GM12878 (cell line): ENCODE results near the gene DLG2. TPM values are rescaled to one million over a fixed set of nuclear protein-coding genes. Genes with fewer than 3 reads are reported as not detected.

Experiments
- ATAC-seq: fragments of 200-7000 bp; cut with Tn5 transposase; 3 replicates; pipeline ENCODE4 v1.9.1; 2020; ENCODE audit warnings: mild to moderate bottlenecking, moderate library complexity
- BruUV-seq: library from RNA; stranded (reverse); fragments of 400-500 nt; replicated peaks from 2 replicates; lab custom pipeline; 2021; lab: Mats Ljungman, UMichigan
- CTCF ChIA-PET: fragments of 300-600 bp; sonication (Branson Sonifier 250); formaldehyde crosslinking; extraction: SDS; loops from one replicate; lab custom pipeline; 2021; ENCODE audit warnings: inconsistent platforms; lab: Yijun Ruan, JAX
- POLR2A ChIA-PET: fragments of 350-600 bp; formaldehyde crosslinking; extraction: SDS; loops from one replicate; lab custom pipeline; 2021; ENCODE audit warnings: inconsistent platforms; lab: Charles Lee
- RAD21 ChIA-PET: fragments of 300-600 bp; sonication (Branson Sonifier 250); formaldehyde crosslinking; loops from one replicate; lab custom pipeline; 2023; ENCODE audit warnings: antibody characterized with exemption; ENCODE audit not compliant: unreplicated experiment; lab: Charles Lee
- SMC1A ChIA-PET: fragments of 300-600 bp; sonication (Branson Sonifier 250); formaldehyde crosslinking; loops from one replicate; lab custom pipeline; 2023; ENCODE audit not compliant: unreplicated experiment, uncharacterized antibody; lab: Charles Lee
- DNase-seq: peaks from one replicate; pipeline ENCODE4 v3.0.0-alpha.2; 2011; ENCODE audit warnings: low read depth, low spot score
- FAIRE-seq: peaks from 3 replicates; lab custom pipeline; 2011; peaks lifted over from hg19 to GRCh38; lab: Jason Lieb, UNC
- H2AFZ ChIP-seq: 2 replicates; pipeline ENCODE4 v1.6.0; 2011; ENCODE audit warnings: low read depth, low read length, control low read depth; ENCODE audit not compliant: control insufficient read depth
- H3K27ac ChIP-seq: 2 replicates; pipeline ENCODE4 v1.5.1; 2011; ENCODE audit warnings: control low read depth; ENCODE audit not compliant: control insufficient read depth, insufficient read depth
- H3K27me3 ChIP-seq, 2 experiments: replicated peaks in 1 of 2; 2 replicates each; pipeline versions ENCODE4 v1.6.0 to v1.6.1; 2011; ENCODE audit warnings: low read length in 1 of 2; ENCODE audit not compliant: control insufficient read depth in 2 of 2, insufficient read depth in 2 of 2
- H3K36me3 ChIP-seq, 2 experiments: 2 replicates each; pipeline ENCODE4 v1.5.1; 2011; ENCODE audit warnings: low read length in 1 of 2; ENCODE audit not compliant: control insufficient read depth in 2 of 2, insufficient read depth in 2 of 2
- H3K4me1 ChIP-seq: 2 replicates; pipeline ENCODE4 v1.6.1; 2011; ENCODE audit warnings: mild to moderate bottlenecking, low read length, moderate library complexity, mixed read lengths; ENCODE audit not compliant: control insufficient read depth, insufficient read depth
- H3K4me2 ChIP-seq: 2 replicates; pipeline ENCODE4 v1.6.0; 2011; ENCODE audit warnings: control low read depth; ENCODE audit not compliant: control insufficient read depth, insufficient read depth
- H3K4me3 ChIP-seq: fragments of 200-600 bp; sonication (generic); 2 replicates; pipeline ENCODE4 v1.5.1; 2016
- H3K79me2 ChIP-seq: 2 replicates; pipeline ENCODE4 v1.6.0; 2011; ENCODE audit warnings: low read length; ENCODE audit not compliant: control insufficient read depth, insufficient read depth
- H3K9ac ChIP-seq: 2 replicates; pipeline ENCODE4 v1.8.0; 2011; ENCODE audit warnings: low read length, control low read depth, mixed read lengths; ENCODE audit not compliant: control insufficient read depth, insufficient read depth
- H3K9me3 ChIP-seq: replicated peaks from 3 replicates; pipeline ENCODE4 v1.5.1; 2011; ENCODE audit warnings: mild to moderate bottlenecking, low read length; ENCODE audit not compliant: control insufficient read depth, insufficient read depth
- H4K20me1 ChIP-seq: 2 replicates; pipeline ENCODE4 v1.6.0; 2011; ENCODE audit not compliant: control insufficient read depth, insufficient read depth
- ATF2 ChIP-seq: IDR thresholded peaks from 2 replicates; pipeline ENCODE4 v1.6.1; 2012; ENCODE audit warnings: low read length, inconsistent platforms
- CREB1 ChIP-seq: IDR thresholded peaks from 2 replicates; pipeline ENCODE4 v1.6.1; 2012; ENCODE audit warnings: low read depth, mild to moderate bottlenecking, inconsistent platforms
- ELK1 ChIP-seq: IDR thresholded peaks from 2 replicates; pipeline ENCODE4 v1.6.1; 2012; ENCODE audit warnings: low read depth, low read length, improper control_type of control experiment
- GABPA ChIP-seq: IDR thresholded peaks from 2 replicates; pipeline ENCODE4 v1.6.1; 2014; ENCODE audit warnings: antibody characterized with exemption, low read depth, mild to moderate bottlenecking, inconsistent platforms
- HDAC6 ChIP-seq: fragments of 200-600 bp; sonication (generic); IDR thresholded peaks from one replicate; pipeline ENCODE4 v1.8.0; 2017; ENCODE audit warnings: antibody characterized with exemption; ENCODE audit not compliant: unreplicated experiment
- IRF4 ChIP-seq: IDR thresholded peaks from 2 replicates; pipeline ENCODE4 v1.6.1; 2011; ENCODE audit warnings: low read depth, low read length
- MEF2A ChIP-seq: IDR thresholded peaks from 2 replicates; pipeline ENCODE4 v1.6.1; 2011; ENCODE audit warnings: low read depth, mild to moderate bottlenecking, low read length, moderate library complexity; ENCODE audit not compliant: insufficient read depth
- MEF2B ChIP-seq: fragments of 450-650 bp; IDR thresholded peaks from 2 replicates; pipeline ENCODE4 v1.6.1; 2018; ENCODE audit warnings: mild to moderate bottlenecking, moderate library complexity; ENCODE audit not compliant: partially characterized antibody, poor library complexity, severe bottlenecking
- MTA2 ChIP-seq: fragments of 450-650 bp; IDR thresholded peaks from 2 replicates; pipeline ENCODE4 v1.6.1; 2016; ENCODE audit warnings: low read depth, mild to moderate bottlenecking, moderate library complexity
- MYC ChIP-seq: IDR thresholded peaks from 2 replicates; pipeline ENCODE4 v1.6.1; 2011; ENCODE audit warnings: mild to moderate bottlenecking, low read length, moderate library complexity, inconsistent platforms; ENCODE audit not compliant: insufficient read depth, insufficient replicate concordance, insufficient read length, severe bottlenecking
- NFIC ChIP-seq: IDR thresholded peaks from 2 replicates; pipeline ENCODE4 v1.6.1; 2012; ENCODE audit warnings: low read depth, mild to moderate bottlenecking, inconsistent platforms, low read length, moderate library complexity
- PML ChIP-seq: IDR thresholded peaks from 2 replicates; pipeline ENCODE4 v1.6.1; 2012; ENCODE audit warnings: low read length, inconsistent platforms
- POLR2AphosphoS5 ChIP-seq: IDR thresholded peaks from 2 replicates; pipeline ENCODE4 v1.6.1; 2011; ENCODE audit warnings: mild to moderate bottlenecking, low read length, inconsistent platforms
- REST ChIP-seq: IDR thresholded peaks from 2 replicates; pipeline ENCODE4 v1.6.1; 2012; ENCODE audit warnings: mild to moderate bottlenecking, low read depth, low read length
- SMC3 ChIP-seq: IDR thresholded peaks from 2 replicates; pipeline ENCODE4 v1.6.1; 2011; ENCODE audit warnings: low read length, improper control_type of control experiment, borderline replicate concordance
- SREBF1 ChIP-seq: IDR thresholded peaks from 2 replicates; pipeline ENCODE4 v1.6.1; 2012; ENCODE audit warnings: mild to moderate bottlenecking, low read length
- TCF7 ChIP-seq: IDR thresholded peaks from 2 replicates; pipeline ENCODE4 v1.6.1; 2014; ENCODE audit warnings: antibody characterized with exemption, borderline replicate concordance
- ZNF207 ChIP-seq: fragments of 450-650 bp; IDR thresholded peaks from 2 replicates; pipeline ENCODE4 v1.6.1; 2014; ENCODE audit warnings: antibody characterized with exemption, mild to moderate bottlenecking, borderline replicate concordance
- ZNF217 ChIP-seq: fragments of 450-650 bp; IDR thresholded peaks from 2 replicates; pipeline ENCODE4 v1.6.1; 2017; ENCODE audit warnings: antibody characterized with exemption, mild to moderate bottlenecking
- WGBS: methylation state at CpG from one replicate; pipeline ENCODE4 v1.1.6; 2016; ENCODE audit warnings: low lambda C conversion rate; ENCODE audit not compliant: insufficient replicate concordance, insufficient coverage; ENCODE audit errors: missing lambda C conversion rate; 5-methylcytosine and 5-hydroxymethylcytosine counted together
- in situ Hi-C: fragments of 300-500 bp; cut with MboI; formaldehyde crosslinking; loops from 9 replicates; pipeline ENCODE4 v1.14.3; 2018; ENCODE audit warnings: mixed read lengths
- intact Hi-C: fragments of 100-400 bp; cut with micrococcal nuclease; formaldehyde crosslinking; loops from one replicate; pipeline ENCODE4 v1.14.2; 2022; ENCODE audit not compliant: unreplicated experiment
- polyA plus RNA-seq, 11 experiments: library from polyadenylated mRNA; depleted of rRNA in 4 of 11; unstranded in 6 of 11; stranded (reverse) in 5 of 11; fragments of >200 nt; fragmentation: Nextera tagmentation in 4 of 11; fragmentation: Illumina TruSeq in 1 of 11; extraction: Ambion mirVana in 4 of 11; extraction: Trizol in 1 of 11; gene quantifications; 1 replicate in 1 of 11; 2 replicates in 10 of 11; pipeline versions ENCODE4 v1.2.1 to v1.2.3, GENCODE V29; 2011 to 2016; ENCODE audit warnings: inconsistent platforms in 2 of 11, missing spikeins in 2 of 11, low read depth in 1 of 11
- total RNA-seq, 4 experiments: library from RNA; depleted of rRNA in 3 of 4; stranded (reverse); fragments of >200 nt in 3 of 4; fragmentation: Illumina TruSeq in 1 of 4; extraction: Trizol in 1 of 4; gene quantifications; 2 replicates each; pipeline versions ENCODE4 v1.2.1 to v1.2.3, GENCODE V29; 2013 to 2021
- TF ChIP-seq, protein P1 (sequence below): IDR thresholded peaks from 2 replicates; pipeline ENCODE4 v1.6.1; 2012; ENCODE audit warnings: low read depth, low read length, improper control_type of control experiment

Gene DLG2
- total and polyA plus RNA-seq, 10 of the 15 experiments (the other 5 are each of a cell fraction or from before 2014, with no cell fraction given) = 0.09 to 0.98 (median 0.35) TPM

DNA sequence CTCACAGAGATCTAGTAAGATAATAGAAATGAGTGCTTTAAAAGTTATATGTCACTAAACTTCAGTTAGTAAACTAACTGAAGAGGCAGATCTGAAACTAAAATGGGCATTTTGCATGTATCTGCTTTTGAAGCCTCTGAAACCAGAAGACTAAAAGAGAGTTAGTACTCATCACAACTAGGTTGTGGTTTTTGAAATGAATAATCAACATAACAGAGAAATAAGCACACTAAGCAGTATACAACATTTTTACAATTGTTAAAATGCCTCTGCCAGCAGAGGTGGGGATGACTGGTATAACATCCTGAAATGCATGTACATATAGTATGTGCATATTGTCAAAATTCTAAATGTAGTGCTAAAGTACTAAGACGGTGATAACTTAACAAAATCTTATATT is 564.5 kb downstream of the DLG2 start:
- ChIA-PET RAD21 (no interaction called here), POLR2A (no interaction called here), CTCF (no interaction called here), SMC1A (interaction anchor here (0.8 kb wide), 1 partner anchor 254 kb away, joined by 3 read pairs; no protein-coding TSS in a partner anchor)
- H3K79me2 ChIP-seq = no peaks in the 10 kb centered on the region
- H3K4me3 ChIP-seq = no peak overlapping the region
- peak; percentile 42 for DNase-seq
- H3K36me3 ChIP-seq = no peaks in the 10 kb centered on the region
- 0% methylated on average over 1 of the region's 1 CpG for WGBS
- no peak overlapping the region for H3K9ac ChIP-seq
- H3K9me3 ChIP-seq = no peaks in the 10 kb centered on the region
- H3K4me2 ChIP-seq = peak overlapping the region; percentile 2; the same call in 1 of the 2 replicates
- no TSS peak for BruUV-seq
- no peak overlapping the region for H2AFZ ChIP-seq
- intact Hi-C loops = no loop called here
- in situ Hi-C loops = no loop called here
- no peaks in the 10 kb centered on the region for H4K20me1 ChIP-seq
- H3K27me3 ChIP-seq = no peaks in the 10 kb centered on the region; a peak in 1 of 4 replicates
- FAIRE-seq = peak; percentile 83
- H3K4me1 ChIP-seq = peaks cover 4% of the 10 kb centered on the region; the same call in 1 of the 2 replicates
- H3K27ac ChIP-seq = no peak overlapping the region
- ATAC-seq = peak; percentile 89
- TF ChIP-seq MEF2A (peak; percentile 80; the same call in 1 of the 2 replicates), ELK1 (no peak), REST (no peak), MTA2 (no peak), SREBF1 (no peak), TCF7 (0 out of 2 replicates have a peak, but pooled peaks have one; percentile 28), ZNF217 (peak; percentile 28; the same call in 1 of the 2 replicates), MYC (no peak), GABPA (no peak), IRF4 (0 out of 2 replicates have a peak, but pooled peaks have one; percentile 44), ZNF207 (no peak), MEF2B (peak; percentile 65), CREB1 (no peak), PML (no peak), SMC3 (no peak), ATF2 (peak; percentile 57; the same call in 1 of the 2 replicates), POLR2AphosphoS5 (no peak), NFIC (0 out of 2 replicates have a peak, but pooled peaks have one; percentile 52), HDAC6 (no peak)
- TF ChIP-seq, protein P1, sequence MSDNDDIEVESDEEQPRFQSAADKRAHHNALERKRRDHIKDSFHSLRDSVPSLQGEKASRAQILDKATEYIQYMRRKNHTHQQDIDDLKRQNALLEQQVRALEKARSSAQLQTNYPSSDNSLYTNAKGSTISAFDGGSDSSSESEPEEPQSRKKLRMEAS = no peak
